Activated CD8-positive, alpha-beta T cell treated with anti-CD3 and anti-CD28 coated beads, Interleukin-2, amount 10 ng/mL, durations not matched to agents 7 days and 5 days (primary cell): Measurements from ENCODE around the gene KRT15. TPM values are rescaled to one million over a fixed set of nuclear protein-coding genes. Genes with fewer than 3 reads are reported as not detected.

ENCODE experiments used
- ATAC-seq: fragments of 150-1000 bp; cut with Tn5 transposase; one replicate; pipeline ENCODE4 v1.10.0; 2021; ENCODE audit warnings: moderate library complexity
- CTCF ChIA-PET: fragments of 350-600 bp; sonication (Branson Sonifier 250); formaldehyde crosslinking; loops from one replicate; lab custom pipeline; 2021; ENCODE audit warnings: antibody characterized with exemption; lab: Charles Lee
- POLR2A ChIA-PET: fragments of 350-600 bp; sonication (Branson Sonifier 250); formaldehyde crosslinking; loops from one replicate; lab custom pipeline; 2021; ENCODE audit warnings: antibody characterized with exemption; lab: Charles Lee
- DNase-seq: peaks from one replicate; pipeline ENCODE4 v3.0.0-alpha.2; 2020
- H3K27ac Mint-ChIP-seq: one replicate; pipeline ENCODE4 v1.8.0; 2021; ENCODE audit warnings: mild to moderate bottlenecking, mixed read lengths
- H3K27me3 Mint-ChIP-seq: one replicate; pipeline ENCODE4 v1.8.0; 2021; ENCODE audit warnings: low read depth, mixed read lengths
- H3K36me3 Mint-ChIP-seq: one replicate; pipeline ENCODE4 v1.8.0; 2021; ENCODE audit warnings: low read depth, mixed read lengths
- H3K4me1 Mint-ChIP-seq: one replicate; pipeline ENCODE4 v1.8.0; 2021; ENCODE audit warnings: low read depth, mixed read lengths
- H3K4me3 Mint-ChIP-seq: one replicate; pipeline ENCODE4 v1.8.0; 2021; ENCODE audit warnings: mild to moderate bottlenecking, mixed read lengths
- H3K9me3 Mint-ChIP-seq: one replicate; pipeline ENCODE4 v1.8.0; 2022; ENCODE audit warnings: mixed read lengths; ENCODE audit not compliant: insufficient read depth
- total RNA-seq, 2 experiments: library from RNA; stranded (reverse); gene quantifications; one replicate each; pipeline ENCODE4 v1.2.3, GENCODE V29; 2021

KRT15 gene
- total RNA-seq, 2 experiments from 2014 or later, result not detected

GRCh38 chr17:41496803-41497484 lies 21.7 kb downstream of the KRT15 start:
- ChIA-PET CTCF (interaction anchor here (0.8 to 1.7 kb wide), 5 partner anchors 52 to 587 kb away, joined by 3 to 7 read pairs (median 4); no protein-coding TSS in a partner anchor), POLR2A (no interaction called here)
- Mint-ChIP-seq H3K27me3 (no peaks in the 10 kb centered on the region), H3K27ac (peak overlapping the region; percentile 48), H3K36me3 (no peaks in the 10 kb centered on the region), H3K4me1 (peaks cover 11% of the 10 kb centered on the region), H3K9me3 (no peaks in the 10 kb centered on the region), H3K4me3 (no peak overlapping the region)
- peak; percentile 96 for ATAC-seq
- DNase-seq, result peak; percentile 82

- ATAC-seq (no peak), DNase-seq (no peak)
- no peak overlapping the region for H3K4me3 Mint-ChIP-seq
- ChIA-PET CTCF (interaction anchor here (1.4 to 2.5 kb wide), 3 partner anchors 54 to 169 kb away, joined by 3 to 12 read pairs (median 9); no protein-coding TSS in a partner anchor), POLR2A (no interaction called here)
- no peaks in the 10 kb centered on the region for H3K27me3 Mint-ChIP-seq
- H3K9me3 Mint-ChIP-seq, result no peaks in the 10 kb centered on the region
- H3K27ac Mint-ChIP-seq, result no peak overlapping the region
- peaks cover 13% of the 10 kb centered on the region for H3K4me1 Mint-ChIP-seq
- no peaks in the 10 kb centered on the region for H3K36me3 Mint-ChIP-seq
Observed at GRCh38 chr17:41494524-41494923, 24.2 kb downstream of the KRT15 start.

- Mint-ChIP-seq H3K27me3 (no peaks in the 10 kb centered on the region), H3K36me3 (no peaks in the 10 kb centered on the region), H3K27ac (no peak overlapping the region), H3K9me3 (no peaks in the 10 kb centered on the region), H3K4me3 (no peak overlapping the region), H3K4me1 (peaks cover 13% of the 10 kb centered on the region)
- CTCF ChIA-PET, result interaction anchor here (1.2 kb wide), 1 partner anchor 170 kb away, joined by 5 read pairs; no protein-coding TSS in a partner anchor
- DNase-seq, result no peak
- no peak for ATAC-seq
- POLR2A ChIA-PET, result no interaction called here
Observed at GRCh38 chr17:41492771-41493170, 25.9 kb downstream of the KRT15 start.

GRCh38 chr17:41492351-41492750 lies 26.3 kb downstream of the KRT15 start:
- no peak for DNase-seq
- H3K4me3 Mint-ChIP-seq, result no peak overlapping the region
- no peaks in the 10 kb centered on the region for H3K9me3 Mint-ChIP-seq
- no peak overlapping the region for H3K27ac Mint-ChIP-seq
- H3K4me1 Mint-ChIP-seq, result peaks cover 13% of the 10 kb centered on the region
- H3K36me3 Mint-ChIP-seq, result no peaks in the 10 kb centered on the region
- no peak for ATAC-seq
- ChIA-PET CTCF (interaction anchor here (1.1 to 1.2 kb wide), 2 partner anchors 156 to 171 kb away, joined by 3 to 5 read pairs; no protein-coding TSS in a partner anchor), POLR2A (no interaction called here)
- no peaks in the 10 kb centered on the region for H3K27me3 Mint-ChIP-seq

- no peak for DNase-seq
- ATAC-seq, result no peak
- no peak overlapping the region for H3K27ac Mint-ChIP-seq
- no peaks in the 10 kb centered on the region for H3K36me3 Mint-ChIP-seq
- no peaks in the 10 kb centered on the region for H3K9me3 Mint-ChIP-seq
- H3K27me3 Mint-ChIP-seq, result no peaks in the 10 kb centered on the region
- CTCF ChIA-PET, result interaction anchor here (1.1 kb wide), 1 partner anchor 157 kb away, joined by 3 read pairs; no protein-coding TSS in a partner anchor
- peaks cover 4% of the 10 kb centered on the region for H3K4me1 Mint-ChIP-seq
- no peak overlapping the region for H3K4me3 Mint-ChIP-seq
- POLR2A ChIA-PET, result no interaction called here
Observed at GRCh38 chr17:41491476-41491875, 27.2 kb downstream of the KRT15 start.

GRCh38 chr17:41490000-41490990 lies 28.4 kb downstream of the KRT15 start:
- CTCF ChIA-PET, result interaction anchor here (0.6 kb wide), 2 partner anchors 18 to 451 kb away, joined by 3 read pairs; no protein-coding TSS in a partner anchor
- Mint-ChIP-seq H3K4me3 (no peak overlapping the region), H3K4me1 (peaks cover 2% of the 10 kb centered on the region), H3K9me3 (no peaks in the 10 kb centered on the region), H3K36me3 (no peaks in the 10 kb centered on the region), H3K27me3 (no peaks in the 10 kb centered on the region), H3K27ac (no peak overlapping the region)
- POLR2A ChIA-PET, result no interaction called here
- no peak for DNase-seq
- ATAC-seq, result no peak

- ATAC-seq, result no peak
- Mint-ChIP-seq H3K36me3 (no peaks in the 10 kb centered on the region), H3K4me1 (peaks cover 2% of the 10 kb centered on the region), H3K27me3 (no peaks in the 10 kb centered on the region), H3K27ac (no peak within 1 kb of the TSS), H3K9me3 (no peaks in the 10 kb centered on the region), H3K4me3 (no peak within 1 kb of the TSS)
- ChIA-PET CTCF (interaction anchor here (1.8 kb wide), 1 partner anchor 173 kb away, joined by 7 read pairs; no protein-coding TSS in a partner anchor), POLR2A (no interaction called here)
- DNase-seq, result no peak
Observed at GRCh38 chr17:41489531-41489930, 29.2 kb downstream of the KRT15 start, which contains the start of gene KRT36. KRT36 (minus strand) TSS chr17:41489910; CDS start chr17:41489864, 46 bp downstream.

- Mint-ChIP-seq H3K36me3 (no peaks in the 10 kb centered on the region), H3K27me3 (peaks cover 3% of the 10 kb centered on the region), H3K9me3 (no peaks in the 10 kb centered on the region), H3K4me1 (peaks cover 2% of the 10 kb centered on the region), H3K27ac (no peak overlapping the region), H3K4me3 (no peak overlapping the region)
- POLR2A ChIA-PET, result no interaction called here
- DNase-seq, result peak; percentile 49
- no peak for ATAC-seq
- CTCF ChIA-PET, result interaction anchor here (0.7 to 1.1 kb wide), 4 partner anchors 28 to 162 kb away, joined by 3 to 4 read pairs (median 4); no protein-coding TSS in a partner anchor
Observed at GRCh38 chr17:41486809-41487530, 31.7 kb downstream of the KRT15 start.

- no peak for ATAC-seq
- Mint-ChIP-seq H3K9me3 (no peaks in the 10 kb centered on the region), H3K27me3 (peaks cover 3% of the 10 kb centered on the region), H3K27ac (no peak overlapping the region), H3K4me1 (peaks cover 2% of the 10 kb centered on the region), H3K4me3 (no peak overlapping the region), H3K36me3 (no peaks in the 10 kb centered on the region)
- no peak for DNase-seq
- ChIA-PET POLR2A (no interaction called here), CTCF (interaction anchor here (1.0 kb wide), 1 partner anchor 162 kb away, joined by 4 read pairs; no protein-coding TSS in a partner anchor)
Observed at GRCh38 chr17:41486316-41486715, 32.4 kb downstream of the KRT15 start.

- peaks cover 3% of the 10 kb centered on the region for H3K27me3 Mint-ChIP-seq
- ChIA-PET POLR2A (interaction anchor here (0.6 kb wide), 1 partner anchor 446 kb away, joined by 3 read pairs; no protein-coding TSS in a partner anchor), CTCF (interaction anchor here (1.4 kb wide), 1 partner anchor 64 kb away, joined by 4 read pairs; no protein-coding TSS in a partner anchor)
- H3K4me1 Mint-ChIP-seq, result peaks cover 2% of the 10 kb centered on the region
- H3K9me3 Mint-ChIP-seq, result no peaks in the 10 kb centered on the region
- ATAC-seq (no peak), DNase-seq (no peak)
- no peak overlapping the region for H3K4me3 Mint-ChIP-seq
- H3K36me3 Mint-ChIP-seq, result no peaks in the 10 kb centered on the region
- H3K27ac Mint-ChIP-seq, result no peak overlapping the region
Observed at GRCh38 chr17:41484920-41485904, 33.5 kb downstream of the KRT15 start.
